Duodenal mucosa (tissue), 2 donors: ENCODE data around the gene WASF1.

ENCODE experiments used
- H3K27ac ChIP-seq: one replicate; pipeline ENCODE4 v1.7.0; 2013; ENCODE audit warnings: low read depth, low read length
- H3K27me3 ChIP-seq, 2 donors: one replicate each; pipeline ENCODE4 v1.7.0; 2013; ENCODE audit warnings: low read length in 2 of 2, control low read depth in 1 of 2; ENCODE audit not compliant: insufficient read depth in 2 of 2, control insufficient read depth in 1 of 2
- H3K36me3 ChIP-seq, 2 donors: one replicate each; pipeline ENCODE4 v1.7.0; 2013; ENCODE audit warnings: low read length in 2 of 2, control low read depth in 1 of 2; ENCODE audit not compliant: insufficient read depth in 2 of 2, control insufficient read depth in 1 of 2
- H3K4me1 ChIP-seq, 2 donors: one replicate each; pipeline ENCODE4 v1.7.0; 2013; ENCODE audit warnings: low read length in 2 of 2, control low read depth in 1 of 2; ENCODE audit not compliant: insufficient read depth in 2 of 2, control insufficient read depth in 1 of 2
- H3K4me3 ChIP-seq, 2 donors: one replicate each; pipeline ENCODE4 v1.7.0; 2013; ENCODE audit warnings: low read length in 2 of 2, low read depth in 1 of 2
- H3K9ac ChIP-seq, 2 donors: one replicate each; pipeline ENCODE4 v1.7.0; 2013; ENCODE audit warnings: low read length in 2 of 2, low read depth in 1 of 2
- H3K9me3 ChIP-seq, 2 donors: one replicate each; pipeline ENCODE4 v1.7.0; 2013; ENCODE audit warnings: low read length in 2 of 2, control low read depth in 1 of 2; ENCODE audit not compliant: control insufficient read depth in 1 of 2

The WASF1 gene

GRCh38 chr6:110064744-110065524 lies 114.5 kb downstream of the WASF1 start:
- Histone ChIP-seq H3K9ac (no peak overlapping the region), H3K36me3 (no peaks in the 10 kb centered on the region), H3K9me3 (no peaks in the 10 kb centered on the region), H3K27me3 (peaks cover 4 to 9% of the 10 kb centered on the region in 2 donors), H3K4me3 (no peak overlapping the region), H3K27ac (no peak overlapping the region), H3K4me1 (no peaks in the 10 kb centered on the region)

GRCh38 chr6:110063594-110064263 lies 115.7 kb downstream of the WASF1 start:
- H3K9me3 ChIP-seq: no peaks in the 10 kb centered on the region
- H3K36me3 ChIP-seq: no peaks in the 10 kb centered on the region
- H3K4me1 ChIP-seq: no peaks in the 10 kb centered on the region
- no peak overlapping the region for H3K9ac ChIP-seq
- H3K27ac ChIP-seq: no peak overlapping the region
- peaks cover 4 to 9% of the 10 kb centered on the region in 2 donors for H3K27me3 ChIP-seq
- H3K4me3 ChIP-seq: no peak overlapping the region

- no peaks in the 10 kb centered on the region for H3K9me3 ChIP-seq
- no peaks in the 10 kb centered on the region for H3K36me3 ChIP-seq
- H3K27ac ChIP-seq: no peak overlapping the region
- H3K27me3 ChIP-seq: peaks cover 0 to 4% of the 10 kb centered on the region in 2 donors
- peaks cover 0 to 3% of the 10 kb centered on the region in 2 donors for H3K4me1 ChIP-seq
- H3K9ac ChIP-seq: no peak overlapping the region
- no peak overlapping the region for H3K4me3 ChIP-seq
Measured at GRCh38 chr6:110055387-110055735, 124.1 kb downstream of the WASF1 start.

GRCh38 chr6:110054664-110055386 lies 124.6 kb downstream of the WASF1 start:
- H3K27me3 ChIP-seq: no peaks in the 10 kb centered on the region
- H3K27ac ChIP-seq: no peak overlapping the region
- no peak overlapping the region for H3K9ac ChIP-seq
- H3K9me3 ChIP-seq: no peaks in the 10 kb centered on the region
- no peaks in the 10 kb centered on the region for H3K36me3 ChIP-seq
- no peak overlapping the region for H3K4me3 ChIP-seq
- peaks cover 0 to 3% of the 10 kb centered on the region in 2 donors for H3K4me1 ChIP-seq

GRCh38 chr6:110053395-110054240 lies 125.9 kb downstream of the WASF1 start:
- H3K27me3 ChIP-seq: no peaks in the 10 kb centered on the region
- no peaks in the 10 kb centered on the region for H3K9me3 ChIP-seq
- H3K4me3 ChIP-seq: no peak overlapping the region
- H3K4me1 ChIP-seq: peaks cover 0 to 3% of the 10 kb centered on the region in 2 donors
- no peak overlapping the region for H3K27ac ChIP-seq
- no peak overlapping the region for H3K9ac ChIP-seq
- H3K36me3 ChIP-seq: no peaks in the 10 kb centered on the region

GRCh38 chr6:110050440-110050813 lies 129.0 kb downstream of the WASF1 start:
- Histone ChIP-seq H3K27ac (no peak overlapping the region), H3K4me3 (no peak overlapping the region), H3K27me3 (no peaks in the 10 kb centered on the region), H3K4me1 (peaks cover 0 to 3% of the 10 kb centered on the region in 2 donors), H3K9ac (no peak overlapping the region), H3K36me3 (no peaks in the 10 kb centered on the region), H3K9me3 (no peaks in the 10 kb centered on the region)
